Vagina (tissue), 2 donors: ENCODE measurements around the gene MMGT1.
"Not testable (repeated sequence)": the region's sequence is repeated elsewhere in the genome, so short reads cannot be mapped to it uniquely, and the experiment has no call there.

Source experiments
- POLR2A ChIP-seq, 2 donors: fragments of 450-650 bp; IDR thresholded peaks; one replicate each; pipeline ENCODE4 v1.6.1; 2017; ENCODE audit warnings: antibody characterized with exemption in 2 of 2, mild to moderate bottlenecking in 2 of 2, moderate library complexity in 2 of 2
- POLR2AphosphoS5 ChIP-seq, 2 donors: sonication (generic); formaldehyde crosslinking; IDR thresholded peaks; one replicate each; pipeline ENCODE4 v1.9.0; 2017; ENCODE audit warnings: antibody characterized with exemption in 2 of 2, mild to moderate bottlenecking in 2 of 2, low read depth in 1 of 2; ENCODE audit not compliant: insufficient read depth in 1 of 2
- TF ChIP-seq, protein P1 (sequence below), 3 experiments: fragments of 450-650 bp in 2 of 3; fragments of 200-600 bp in 1 of 3; sonication (generic) in 1 of 3; IDR thresholded peaks; one replicate each; pipeline ENCODE4 v1.5.1; 2017 to 2019; ENCODE audit warnings: antibody characterized with exemption in 3 of 3, mild to moderate bottlenecking in 2 of 3, moderate library complexity in 2 of 3

DNA sequence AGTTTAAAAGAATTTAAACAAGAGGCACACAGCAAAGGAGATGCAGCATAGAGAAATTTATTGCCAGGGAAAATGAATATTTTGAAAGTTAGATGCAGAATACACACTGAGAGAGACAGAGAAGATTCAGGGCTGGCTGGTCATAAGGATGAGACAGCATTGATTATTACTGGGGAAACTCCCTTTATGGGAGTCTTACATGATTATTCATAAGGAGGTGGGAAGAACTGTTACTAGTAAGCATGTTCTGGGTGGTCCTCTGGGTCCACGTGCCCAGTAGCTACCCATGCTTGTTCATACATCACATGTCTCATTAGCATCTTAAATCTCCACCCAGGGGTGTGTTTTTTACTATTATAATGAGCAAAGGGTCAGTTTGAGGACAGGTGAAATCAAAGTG is 53.3 kb downstream of the MMGT1 start:
- TF ChIP-seq, protein P1, sequence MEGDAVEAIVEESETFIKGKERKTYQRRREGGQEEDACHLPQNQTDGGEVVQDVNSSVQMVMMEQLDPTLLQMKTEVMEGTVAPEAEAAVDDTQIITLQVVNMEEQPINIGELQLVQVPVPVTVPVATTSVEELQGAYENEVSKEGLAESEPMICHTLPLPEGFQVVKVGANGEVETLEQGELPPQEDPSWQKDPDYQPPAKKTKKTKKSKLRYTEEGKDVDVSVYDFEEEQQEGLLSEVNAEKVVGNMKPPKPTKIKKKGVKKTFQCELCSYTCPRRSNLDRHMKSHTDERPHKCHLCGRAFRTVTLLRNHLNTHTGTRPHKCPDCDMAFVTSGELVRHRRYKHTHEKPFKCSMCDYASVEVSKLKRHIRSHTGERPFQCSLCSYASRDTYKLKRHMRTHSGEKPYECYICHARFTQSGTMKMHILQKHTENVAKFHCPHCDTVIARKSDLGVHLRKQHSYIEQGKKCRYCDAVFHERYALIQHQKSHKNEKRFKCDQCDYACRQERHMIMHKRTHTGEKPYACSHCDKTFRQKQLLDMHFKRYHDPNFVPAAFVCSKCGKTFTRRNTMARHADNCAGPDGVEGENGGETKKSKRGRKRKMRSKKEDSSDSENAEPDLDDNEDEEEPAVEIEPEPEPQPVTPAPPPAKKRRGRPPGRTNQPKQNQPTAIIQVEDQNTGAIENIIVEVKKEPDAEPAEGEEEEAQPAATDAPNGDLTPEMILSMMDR (IDR thresholded peaks at IDR 0.05) = not testable (repeated sequence)
- not testable (repeated sequence) for TF ChIP-seq POLR2AphosphoS5 (IDR thresholded peaks at IDR 0.05; ENCODE audit: insufficient read depth in 1 of 2, low read depth in 1 of 2); POLR2A (IDR thresholded peaks at IDR 0.05)
